Subcutaneous abdominal adipose tissue (tissue), 5 donors: ENCODE data around the gene ARHGEF19.
A peak's percentile ranks its signal among the peaks of the same experiment; 100 is the strongest.

Source experiments
- H3K27ac ChIP-seq: one replicate; pipeline ENCODE4 v1.7.0; 2013; ENCODE audit warnings: low read depth, mild to moderate bottlenecking, inconsistent platforms, low read length, moderate library complexity
- H3K27me3 ChIP-seq, 5 donors: one replicate each; pipeline ENCODE4 v1.7.0; 2013; ENCODE audit warnings: low read length in 5 of 5, inconsistent platforms in 1 of 5; ENCODE audit not compliant: control insufficient read depth in 5 of 5, insufficient read depth in 4 of 5
- H3K36me3 ChIP-seq, 5 donors: one replicate each; pipeline ENCODE4 v1.7.0; 2013; ENCODE audit warnings: low read length in 5 of 5; ENCODE audit not compliant: control insufficient read depth in 5 of 5, insufficient read depth in 5 of 5
- H3K4me1 ChIP-seq, 5 donors: one replicate each; pipeline ENCODE4 v1.7.0; 2013; ENCODE audit warnings: low read length in 5 of 5, mild to moderate bottlenecking in 3 of 5, moderate library complexity in 1 of 5; ENCODE audit not compliant: control insufficient read depth in 5 of 5, insufficient read depth in 5 of 5
- H3K4me3 ChIP-seq, 5 donors: one replicate each; pipeline ENCODE4 v1.7.0; 2013; ENCODE audit warnings: low read length in 5 of 5, low read depth in 1 of 5
- H3K9ac ChIP-seq, 5 donors: one replicate each; pipeline ENCODE4 v1.7.0; 2013; ENCODE audit warnings: low read length in 5 of 5, mild to moderate bottlenecking in 4 of 5, moderate library complexity in 3 of 5
- H3K9me3 ChIP-seq, 5 donors: one replicate each; pipeline ENCODE4 v1.7.0; 2013; ENCODE audit warnings: low read length in 5 of 5; ENCODE audit not compliant: control insufficient read depth in 5 of 5
- donor health status: healthy.
- donor health status: healthy.
- donor health status: healthy.
- donor health status: healthy.
- donor health status: healthy.

Gene ARHGEF19

GRCh38 chr1:16205891-16206546, 6.4 kb downstream of the ARHGEF19 start:
- H3K27ac ChIP-seq = peak overlapping the region; percentile 60
- H3K36me3 ChIP-seq = peaks cover 0 to 14% (median 2%) of the 10 kb centered on the region in 5 donors
- H3K9ac ChIP-seq = peak overlapping the region in 4 of 5 donors; percentile 53 to 80 (median 74)
- H3K9me3 ChIP-seq = no peaks in the 10 kb centered on the region
- peaks cover 0 to 16% (median 12%) of the 10 kb centered on the region in 5 donors for H3K4me1 ChIP-seq
- H3K4me3 ChIP-seq = peak overlapping the region; percentile 49 to 68 (median 58)
- H3K27me3 ChIP-seq = no peaks in the 10 kb centered on the region

DNA sequence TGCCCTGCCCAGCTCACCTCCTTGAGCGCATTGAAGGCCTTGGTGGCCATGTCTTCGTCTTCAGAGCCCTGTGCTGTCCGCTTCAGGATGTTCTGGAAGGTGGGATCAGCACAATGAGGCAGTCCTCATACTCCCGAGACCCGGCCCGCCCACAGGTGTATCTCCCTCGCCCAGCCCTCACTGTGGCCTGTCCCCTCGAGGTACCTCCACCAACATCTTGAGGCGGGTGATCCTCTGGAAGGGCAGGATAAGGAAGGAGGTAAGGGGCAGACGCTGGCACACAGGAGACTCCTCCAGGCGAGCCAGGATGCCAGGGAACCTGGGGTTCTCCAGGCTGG, 7.1 kb downstream of the ARHGEF19 start:
- peaks cover 0 to 16% (median 12%) of the 10 kb centered on the region in 5 donors for H3K4me1 ChIP-seq
- H3K36me3 ChIP-seq = peaks cover 0 to 14% (median 2%) of the 10 kb centered on the region in 5 donors
- no peak overlapping the region for H3K27ac ChIP-seq
- no peaks in the 10 kb centered on the region for H3K27me3 ChIP-seq
- peak overlapping the region in 1 of 5 donors; percentile 43 for H3K9ac ChIP-seq
- no peaks in the 10 kb centered on the region for H3K9me3 ChIP-seq
- H3K4me3 ChIP-seq = no peak overlapping the region

- Histone ChIP-seq H3K36me3 (peaks cover 0 to 14% (median 2%) of the 10 kb centered on the region in 5 donors), H3K4me3 (no peak overlapping the region), H3K4me1 (peaks cover 0 to 16% (median 12%) of the 10 kb centered on the region in 5 donors), H3K27me3 (no peaks in the 10 kb centered on the region), H3K27ac (no peak overlapping the region), H3K9me3 (no peaks in the 10 kb centered on the region), H3K9ac (no peak overlapping the region)
These were observed 7.7 kb downstream of the ARHGEF19 start for GRCh38 chr1:16204634-16205333.

- Histone ChIP-seq H3K36me3 (peaks cover 0 to 15% (median 2%) of the 10 kb centered on the region in 5 donors), H3K9ac (no peak overlapping the region), H3K9me3 (no peaks in the 10 kb centered on the region), H3K4me3 (no peak overlapping the region), H3K27me3 (no peaks in the 10 kb centered on the region), H3K4me1 (peaks cover 0 to 16% (median 12%) of the 10 kb centered on the region in 5 donors), H3K27ac (no peak overlapping the region)
These were observed 8.2 kb downstream of the ARHGEF19 start for GRCh38 chr1:16204216-16204615.

GRCh38 chr1:16203550-16203949, 8.9 kb downstream of the ARHGEF19 start:
- Histone ChIP-seq H3K9ac (no peak overlapping the region), H3K27ac (no peak overlapping the region), H3K4me3 (no peak overlapping the region), H3K4me1 (peaks cover 0 to 16% (median 12%) of the 10 kb centered on the region in 5 donors), H3K27me3 (no peaks in the 10 kb centered on the region), H3K9me3 (no peaks in the 10 kb centered on the region), H3K36me3 (peaks cover 0 to 21% (median 2%) of the 10 kb centered on the region in 5 donors)

- Histone ChIP-seq H3K27me3 (no peaks in the 10 kb centered on the region), H3K4me3 (no peak overlapping the region), H3K4me1 (peaks cover 0 to 15% (median 12%) of the 10 kb centered on the region in 5 donors), H3K9ac (no peak overlapping the region), H3K9me3 (no peaks in the 10 kb centered on the region), H3K27ac (no peak overlapping the region), H3K36me3 (peaks cover 0 to 27% (median 2%) of the 10 kb centered on the region in 5 donors)
These were observed 9.9 kb downstream of the ARHGEF19 start for GRCh38 chr1:16202281-16203210.

GRCh38 chr1:16199700-16200099, 12.8 kb downstream of the ARHGEF19 start:
- Histone ChIP-seq H3K27ac (no peak overlapping the region), H3K27me3 (no peaks in the 10 kb centered on the region), H3K4me1 (no peaks in the 10 kb centered on the region), H3K9ac (no peak overlapping the region), H3K4me3 (no peak overlapping the region), H3K9me3 (no peaks in the 10 kb centered on the region), H3K36me3 (peaks cover 0 to 27% (median 2%) of the 10 kb centered on the region in 5 donors)

DNA sequence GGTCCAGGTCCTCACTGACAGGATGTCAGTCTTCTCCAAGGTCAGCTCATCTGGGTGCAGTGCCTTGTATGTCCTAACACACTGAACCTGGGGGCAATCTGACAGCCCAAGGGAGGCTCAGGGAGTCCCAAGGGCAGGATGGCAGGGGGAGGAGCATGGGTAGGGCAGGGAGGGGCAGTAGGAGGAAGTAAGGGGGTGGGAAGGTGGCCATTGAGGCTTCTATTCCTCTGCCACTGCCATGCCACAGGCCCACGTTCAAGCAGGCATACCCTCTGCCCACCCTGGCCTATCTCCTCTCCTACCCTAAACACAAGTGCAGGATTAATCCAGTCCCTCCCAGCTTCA, 13.3 kb downstream of the ARHGEF19 start:
- Histone ChIP-seq H3K4me1 (no peaks in the 10 kb centered on the region), H3K27ac (no peak overlapping the region), H3K4me3 (no peak overlapping the region), H3K27me3 (no peaks in the 10 kb centered on the region), H3K9me3 (no peaks in the 10 kb centered on the region), H3K36me3 (peaks cover 0 to 23% (median 2%) of the 10 kb centered on the region in 5 donors), H3K9ac (no peak overlapping the region)

- Histone ChIP-seq H3K27ac (no peak overlapping the region), H3K9me3 (no peaks in the 10 kb centered on the region), H3K27me3 (no peaks in the 10 kb centered on the region), H3K4me1 (no peaks in the 10 kb centered on the region), H3K36me3 (peaks cover 0 to 23% (median 2%) of the 10 kb centered on the region in 5 donors), H3K9ac (no peak overlapping the region), H3K4me3 (no peak overlapping the region)
These were observed 13.9 kb downstream of the ARHGEF19 start for GRCh38 chr1:16198444-16199156.
